SK-N-SH (cell line): Measurements from ENCODE around the gene GDE1. TPM values are rescaled to one million over a fixed set of nuclear protein-coding genes. Genes with fewer than 3 reads are reported as not detected.

Experiments used
- CTCF ChIA-PET: fragments of 300-600, 350-600 bp; formaldehyde crosslinking; extraction: SDS; loops from one replicate; lab custom pipeline; 2021; lab: Yijun Ruan, JAX
- POLR2A ChIA-PET: fragments of 350-600 bp; sonication (Branson Sonifier 250); formaldehyde crosslinking; extraction: SDS; loops from one replicate; lab custom pipeline; 2020; ENCODE audit warnings: antibody characterized with exemption, inconsistent platforms; lab: Yijun Ruan, JAX
- DNase-seq: peaks from one replicate; pipeline ENCODE4 v3.0.0; 2012
- H2AFZ ChIP-seq: fragments of 200-600 bp; sonication (generic); 2 replicates; pipeline ENCODE4 v1.8.1; 2016; ENCODE audit warnings: antibody characterized with exemption, mild to moderate bottlenecking, low read depth
- H3F3A ChIP-seq: fragments of 200-600 bp; sonication (generic); replicated peaks from 2 replicates; pipeline ENCODE3; 2016; ENCODE audit warnings: antibody characterized with exemption, mild to moderate bottlenecking; ENCODE audit not compliant: insufficient read depth
- H3K27ac ChIP-seq, 2 experiments: fragments of 200-500 bp in 1 of 2; fragments of 200-600 bp in 1 of 2; sonication (Bioruptor generic) in 1 of 2; sonication (generic), shearing (Covaris generic) in 1 of 2; 2 replicates each; pipeline versions ENCODE4 v1.5.1 to v1.6.1; 2014 to 2016; ENCODE audit warnings: low read depth in 2 of 2, inconsistent platforms in 1 of 2, low read length in 1 of 2, mild to moderate bottlenecking in 1 of 2, mixed read lengths in 1 of 2
- H3K27me3 ChIP-seq: fragments of 200-600 bp; sonication (generic), shearing (Covaris generic); 2 replicates; pipeline ENCODE4 v1.6.1; 2016; ENCODE audit warnings: mixed run types; ENCODE audit not compliant: insufficient read depth
- H3K36me3 ChIP-seq, 2 experiments: fragments of 200-500 bp in 1 of 2; fragments of 200-600 bp in 1 of 2; sonication (Bioruptor generic) in 1 of 2; sonication (generic) in 1 of 2; replicated peaks in 1 of 2; 2 replicates each; pipeline versions ENCODE3 to v1.5.1; 2014 to 2016; ENCODE audit warnings: low read length in 1 of 2, mild to moderate bottlenecking in 1 of 2; ENCODE audit not compliant: insufficient read depth in 2 of 2, control insufficient read depth in 1 of 2
- H3K4me1 ChIP-seq, 2 experiments: fragments of 200-500 bp in 1 of 2; fragments of 200-600 bp in 1 of 2; sonication (Bioruptor generic) in 1 of 2; sonication (generic), shearing (Covaris generic) in 1 of 2; 2 replicates each; pipeline versions ENCODE4 v1.5.1 to v1.6.1; 2014 to 2016; ENCODE audit warnings: low read depth in 1 of 2, low read length in 1 of 2, mixed run types in 1 of 2; ENCODE audit not compliant: insufficient read depth in 2 of 2, control insufficient read depth in 1 of 2
- H3K4me2 ChIP-seq: fragments of 200-600 bp; sonication (generic), shearing (Covaris generic); 2 replicates; pipeline ENCODE4 v1.6.1; 2017; ENCODE audit warnings: mixed run types
- H3K4me3 ChIP-seq, 2 experiments: fragments of 200-500 bp in 1 of 2; fragments of 200-600 bp in 1 of 2; sonication (Bioruptor generic) in 1 of 2; sonication (generic), shearing (Covaris generic) in 1 of 2; 2 replicates each; pipeline versions ENCODE4 v1.5.1 to v1.8.1; 2014 to 2016; ENCODE audit warnings: low read depth in 2 of 2, inconsistent platforms in 1 of 2, low read length in 1 of 2, mild to moderate bottlenecking in 1 of 2, mixed read lengths in 1 of 2, moderate library complexity in 1 of 2
- H3K79me2 ChIP-seq: fragments of 200-600 bp; sonication (generic); 2 replicates; pipeline ENCODE4 v1.8.1; 2017; ENCODE audit warnings: mild to moderate bottlenecking; ENCODE audit not compliant: insufficient read depth
- H3K9ac ChIP-seq: fragments of 200-600 bp; sonication (generic); 2 replicates; pipeline ENCODE4 v1.6.1; 2017; ENCODE audit warnings: mixed run types
- H3K9me2 ChIP-seq: fragments of 200-600 bp; sonication (generic); 2 replicates; pipeline ENCODE4 v1.6.1; 2017; ENCODE audit warnings: mixed run types
- H3K9me3 ChIP-seq: fragments of 200-600 bp; sonication (generic); 2 replicates; pipeline ENCODE4 v1.6.1; 2017; ENCODE audit warnings: mixed run types, mild to moderate bottlenecking, moderate library complexity
- H4K20me1 ChIP-seq: fragments of 200-600 bp; sonication (generic); 2 replicates; pipeline ENCODE4 v1.6.1; 2017; ENCODE audit warnings: mild to moderate bottlenecking, mixed run types; ENCODE audit not compliant: insufficient read depth
- FOSL2 ChIP-seq: IDR thresholded peaks from 2 replicates; pipeline ENCODE4 v1.4.0; 2012; ENCODE audit warnings: low read depth, mild to moderate bottlenecking, moderate library complexity, borderline replicate concordance
- MAX ChIP-seq: IDR thresholded peaks from 2 replicates; pipeline ENCODE4 v1.4.0; 2012; ENCODE audit warnings: low read depth
- MEF2A ChIP-seq: IDR thresholded peaks from 2 replicates; pipeline ENCODE4 v1.4.0; 2012; ENCODE audit warnings: low read depth, borderline replicate concordance
- NFIC ChIP-seq: IDR thresholded peaks from 2 replicates; pipeline ENCODE4 v1.4.0; 2012; ENCODE audit warnings: borderline replicate concordance
- NRF1 ChIP-seq: IDR thresholded peaks from 2 replicates; pipeline ENCODE4 v1.6.1; 2012; ENCODE audit warnings: low read depth, mild to moderate bottlenecking, low read length
- REST ChIP-seq: IDR thresholded peaks from 2 replicates; pipeline ENCODE4 v1.6.1; 2012; ENCODE audit warnings: mild to moderate bottlenecking, low read depth, low read length, moderate library complexity
- SIN3A ChIP-seq: IDR thresholded peaks from 2 replicates; pipeline ENCODE4 v1.6.1; 2012; ENCODE audit warnings: low read depth, mild to moderate bottlenecking, low read length, moderate library complexity, borderline replicate concordance
- SMC3 ChIP-seq: IDR thresholded peaks from 2 replicates; pipeline ENCODE4 v1.6.1; 2012; ENCODE audit warnings: low read depth, low read length, improper control_type of control experiment
- TEAD4 ChIP-seq: IDR thresholded peaks from 2 replicates; pipeline ENCODE4 v1.4.0; 2012; ENCODE audit warnings: mild to moderate bottlenecking, borderline replicate concordance; ENCODE audit not compliant: insufficient read depth
- USF2 ChIP-seq: fragments of 150-350 bp; IDR thresholded peaks from 2 replicates; pipeline ENCODE4 v1.6.1; 2017; ENCODE audit warnings: antibody characterized with exemption, low read length, low read depth, borderline replicate concordance
- ZBTB33 ChIP-seq: IDR thresholded peaks from 2 replicates; pipeline ENCODE4 v1.4.0; 2012; ENCODE audit warnings: low read depth, borderline replicate concordance
- WGBS: methylation state at CpG from one replicate; pipeline ENCODE4 v1.1.6; 2017; ENCODE audit warnings: low lambda C conversion rate; 5-methylcytosine and 5-hydroxymethylcytosine counted together
- polyA plus RNA-seq, 3 experiments: library from polyadenylated mRNA; depleted of rRNA; stranded (reverse); fragments of >200 nt; gene quantifications; 2 replicates each; pipeline ENCODE4 v1.2.3, GENCODE V29; 2012

GDE1 gene
- polyA plus RNA-seq, 1 of the 3 experiments (the other 2 are of a cell fraction): 37.0 TPM

- H3K4me1 ChIP-seq: peaks cover 7 to 8% of the 10 kb centered on the region in 2 experiments; a peak in 2 of 4 replicates
- H3K9ac ChIP-seq: no peak overlapping the region
- WGBS: 100% methylated on average over 3 of the region's 3 CpGs
- no peaks in the 10 kb centered on the region for H3K9me2 ChIP-seq
- H4K20me1 ChIP-seq: no peaks in the 10 kb centered on the region
- H3K36me3 ChIP-seq: peaks cover 31 to 32% of the 10 kb centered on the region in 2 experiments
- no peak overlapping the region for H2AFZ ChIP-seq
- CTCF ChIA-PET: interaction anchor here (1.1 to 1.2 kb wide), 3 partner anchors 10 to 443 kb away, joined by 3 to 5 read pairs (median 4); no protein-coding TSS in a partner anchor
- H3K4me2 ChIP-seq: no peak overlapping the region
- TF ChIP-seq SMC3 (no peak), TEAD4 (no peak), FOSL2 (no peak), NFIC (no peak), MAX (no peak), USF2 (no peak), REST (no peak), ZBTB33 (no peak)
- TF ChIP-seq, all 33 proteins: peak for 0
- no peak overlapping the region for H3K27ac ChIP-seq
- POLR2A ChIA-PET: no interaction called here
- DNase-seq: no peak
- H3K4me3 ChIP-seq: no peak overlapping the region
- H3K79me2 ChIP-seq: peaks cover 45% of the 10 kb centered on the region
- no peaks in the 10 kb centered on the region for H3K27me3 ChIP-seq
- no peaks in the 10 kb centered on the region for H3F3A ChIP-seq
- H3K9me3 ChIP-seq: no peaks in the 10 kb centered on the region
These were observed 6.8 kb upstream of the GDE1 start for GRCh38 chr16:19528666-19529065.

- Histone ChIP-seq H2AFZ (no peak overlapping the region), H3K4me3 (no peak overlapping the region), H4K20me1 (no peaks in the 10 kb centered on the region), H3K4me2 (no peak overlapping the region), H3K4me1 (peaks cover 8 to 13% of the 10 kb centered on the region in 2 experiments; a peak in 2 of 4 replicates), H3K9me3 (no peaks in the 10 kb centered on the region), H3K79me2 (peaks cover 45% of the 10 kb centered on the region), H3F3A (peaks cover 7% of the 10 kb centered on the region), H3K9ac (no peak overlapping the region), H3K27me3 (no peaks in the 10 kb centered on the region), H3K27ac (no peak overlapping the region), H3K9me2 (no peaks in the 10 kb centered on the region), H3K36me3 (peaks cover 16 to 21% of the 10 kb centered on the region in 2 experiments)
- TF ChIP-seq FOSL2: no peak
- no peak for TF ChIP-seq NRF1
- TF ChIP-seq MEF2A: no peak
- no peak for TF ChIP-seq SIN3A
- WGBS: 41% methylated on average over 1 of the region's 1 CpG
- no peak for DNase-seq
- ChIA-PET CTCF (interaction anchor here (0.9 kb wide), 1 partner anchor 441 kb away, joined by 3 read pairs; no protein-coding TSS in a partner anchor), POLR2A (no interaction called here)
These were observed 5.3 kb upstream of the GDE1 start for GRCh38 chr16:19527161-19527560.
